ENCODE measurements around the gene RECK. TPM values are rescaled to one million over a fixed set of nuclear protein-coding genes. Genes with fewer than 3 reads are reported as not detected.
"Not testable (repeated sequence)": the region's sequence is repeated elsewhere in the genome, so short reads cannot be mapped to it uniquely, and the experiment has no call there.

Gene RECK
- total RNA-seq, 1 donor from 2014 or later, result 15.1 TPM

- H3K9me3 Mint-ChIP-seq, result no peaks in the 10 kb centered on the region
- H3K27ac Mint-ChIP-seq, result no peak overlapping the region
- peaks cover 14% of the 10 kb centered on the region for H3K36me3 Mint-ChIP-seq
- H3K4me1 Mint-ChIP-seq, result peaks cover 13% of the 10 kb centered on the region
- DNase-seq (ENCODE audit: low spot score in 2 of 2, unreplicated experiment in 2 of 2), result no peak
- no peaks in the 10 kb centered on the region for H3K27me3 Mint-ChIP-seq (ENCODE audit: low read depth)
- TF ChIP-seq CTCF (IDR thresholded peaks at IDR 0.05; ENCODE audit: unreplicated experiment), result no peak
- no peak overlapping the region for H3K4me3 Mint-ChIP-seq
Observed at GRCh38 chr9:36156116-36156515, 119.4 kb downstream of the RECK start.

GRCh38 chr9:36158122-36158521 is 121.4 kb downstream of the RECK start:
- H3K27me3 Mint-ChIP-seq (ENCODE audit: low read depth), result no peaks in the 10 kb centered on the region
- H3K9me3 Mint-ChIP-seq, result no peaks in the 10 kb centered on the region
- H3K36me3 Mint-ChIP-seq, result peaks cover 14% of the 10 kb centered on the region
- no peak for DNase-seq (ENCODE audit: low spot score in 2 of 2, unreplicated experiment in 2 of 2)
- H3K4me1 Mint-ChIP-seq, result peaks cover 30% of the 10 kb centered on the region
- no peak overlapping the region for H3K27ac Mint-ChIP-seq
- no peak overlapping the region for H3K4me3 Mint-ChIP-seq
- no peak for TF ChIP-seq CTCF (IDR thresholded peaks at IDR 0.05; ENCODE audit: unreplicated experiment)

- peaks cover 38% of the 10 kb centered on the region for H3K4me1 Mint-ChIP-seq
- H3K9me3 Mint-ChIP-seq, result no peaks in the 10 kb centered on the region
- H3K4me3 Mint-ChIP-seq, result no peak overlapping the region
- H3K27me3 Mint-ChIP-seq (ENCODE audit: low read depth), result no peaks in the 10 kb centered on the region
- no peak for DNase-seq (ENCODE audit: low spot score in 2 of 2, unreplicated experiment in 2 of 2)
- no peak for TF ChIP-seq CTCF (IDR thresholded peaks at IDR 0.05; ENCODE audit: unreplicated experiment)
- H3K27ac Mint-ChIP-seq, result no peak overlapping the region
- H3K36me3 Mint-ChIP-seq, result peaks cover 13% of the 10 kb centered on the region
Observed at GRCh38 chr9:36158917-36159316, 122.2 kb downstream of the RECK start.

DNA sequence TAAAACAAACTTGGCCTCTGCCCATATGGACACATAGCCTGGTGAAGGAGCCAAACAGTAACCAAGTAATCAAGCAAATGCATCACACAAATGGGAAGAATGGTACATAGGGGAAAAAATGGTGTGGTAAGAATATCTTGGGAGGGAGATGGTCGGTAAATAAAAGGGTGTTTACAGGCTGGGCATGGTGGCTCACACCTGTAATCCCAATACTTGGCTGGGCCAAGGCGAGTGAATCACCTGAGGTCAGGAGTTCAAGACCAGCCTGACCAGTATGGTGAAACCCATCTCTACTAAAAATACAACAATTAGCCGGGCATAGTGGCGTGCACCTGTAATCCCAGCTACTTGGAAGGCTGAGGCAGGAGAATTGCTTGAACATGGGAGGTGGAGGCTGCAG is 122.8 kb downstream of the RECK start:
- H3K27me3 Mint-ChIP-seq (ENCODE audit: low read depth); DNase-seq (ENCODE audit: low spot score in 2 of 2, unreplicated experiment in 2 of 2); H3K27ac Mint-ChIP-seq; H3K9me3 Mint-ChIP-seq; H3K4me3 Mint-ChIP-seq: not testable (repeated sequence)
- H3K36me3 Mint-ChIP-seq, result peaks cover 13% of the 10 kb centered on the region
- peaks cover 38% of the 10 kb centered on the region for H3K4me1 Mint-ChIP-seq

DNA sequence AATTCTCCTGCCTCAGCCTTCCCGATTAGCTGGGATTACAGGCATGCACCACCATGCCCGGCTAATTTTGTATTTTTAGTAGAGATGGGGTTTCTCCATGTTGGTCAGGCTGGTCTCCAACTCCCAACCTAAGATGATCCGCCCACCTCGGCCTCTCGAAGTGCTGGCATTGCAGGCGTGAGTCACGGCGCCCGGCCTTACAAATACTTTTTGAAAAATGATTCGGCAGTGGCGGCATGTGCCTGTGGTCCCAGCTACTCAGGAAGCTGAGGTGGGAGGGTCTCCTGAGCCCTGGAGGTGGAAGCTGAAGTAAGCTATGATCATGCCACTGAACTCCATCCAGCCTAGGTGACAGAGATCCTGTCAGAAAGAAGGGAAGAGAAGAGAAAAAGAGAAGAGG is 123.4 kb downstream of the RECK start:
- H3K27ac Mint-ChIP-seq; DNase-seq (ENCODE audit: low spot score in 2 of 2, unreplicated experiment in 2 of 2): not testable (repeated sequence)
- peaks cover 39% of the 10 kb centered on the region for H3K4me1 Mint-ChIP-seq

DNA sequence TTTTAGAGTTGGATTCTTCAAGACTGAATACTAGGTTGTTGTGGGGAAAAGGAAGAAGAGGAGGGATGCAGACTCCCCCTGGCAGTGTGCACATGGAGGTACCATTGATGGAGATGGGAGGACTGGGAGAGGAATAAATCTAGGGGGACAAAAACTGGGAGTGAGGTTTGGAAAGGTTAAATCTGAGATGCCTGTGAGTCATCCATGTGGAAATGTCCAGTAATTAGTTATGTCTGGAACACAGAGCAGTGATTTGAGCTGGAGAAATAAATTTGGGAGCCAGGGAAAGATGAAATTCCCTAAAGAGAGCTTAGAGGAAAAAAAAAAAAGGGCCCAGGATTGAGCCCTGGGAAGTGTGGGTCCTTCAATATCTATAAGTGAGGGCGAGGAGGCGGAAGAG is 124.5 kb downstream of the RECK start:
- Mint-ChIP-seq H3K4me1 (peaks cover 44% of the 10 kb centered on the region), H3K36me3 (peaks cover 10% of the 10 kb centered on the region), H3K27ac (peak overlapping the region; percentile 98), H3K27me3 (ENCODE audit: low read depth) (no peaks in the 10 kb centered on the region), H3K4me3 (no peak overlapping the region), H3K9me3 (no peaks in the 10 kb centered on the region)
- no peak for TF ChIP-seq CTCF (IDR thresholded peaks at IDR 0.05; ENCODE audit: unreplicated experiment)
- no peak for DNase-seq (ENCODE audit: low spot score in 2 of 2, unreplicated experiment in 2 of 2)

More for the DNA sequence above, 123.4 kb downstream of the RECK start:
- H3K9me3 Mint-ChIP-seq; H3K4me3 Mint-ChIP-seq; H3K27me3 Mint-ChIP-seq (ENCODE audit: low read depth): not testable (repeated sequence)
- peaks cover 10% of the 10 kb centered on the region for H3K36me3 Mint-ChIP-seq

GRCh38 chr9:36162211-36162738 is 125.6 kb downstream of the RECK start:
- peaks cover 6% of the 10 kb centered on the region for H3K36me3 Mint-ChIP-seq

More at GRCh38 chr9:36162211-36162738, 125.6 kb downstream of the RECK start:
- Mint-ChIP-seq H3K4me1 (peaks cover 46% of the 10 kb centered on the region), H3K27me3 (ENCODE audit: low read depth) (no peaks in the 10 kb centered on the region), H3K27ac (peak overlapping the region; percentile 98), H3K4me3 (no peak overlapping the region), H3K9me3 (no peaks in the 10 kb centered on the region)
- DNase-seq (ENCODE audit: low spot score in 2 of 2, unreplicated experiment in 2 of 2), result no peak
- no peak for TF ChIP-seq CTCF (IDR thresholded peaks at IDR 0.05; ENCODE audit: unreplicated experiment)
